NCI-H446 (cell line): ENCODE measurements around the gene ZBTB21.
A peak's percentile ranks its signal among the peaks of the same experiment; 100 is the strongest.
"Not testable (repeated sequence)": the region's sequence is repeated elsewhere in the genome, so short reads cannot be mapped to it uniquely, and the experiment has no call there.

Experiments
- DNase-seq, 2 experiments: peaks; one replicate each; lab custom pipeline; 2025; lab: John Stamatoyannopoulos, UW

The ZBTB21 gene

GRCh38 chr21:42019101-42019605, 9.0 kb upstream of the ZBTB21 start:
- no peak for DNase-seq

GRCh38 chr21:42017022-42017421, 6.9 kb upstream of the ZBTB21 start:
- no peak for DNase-seq

DNA sequence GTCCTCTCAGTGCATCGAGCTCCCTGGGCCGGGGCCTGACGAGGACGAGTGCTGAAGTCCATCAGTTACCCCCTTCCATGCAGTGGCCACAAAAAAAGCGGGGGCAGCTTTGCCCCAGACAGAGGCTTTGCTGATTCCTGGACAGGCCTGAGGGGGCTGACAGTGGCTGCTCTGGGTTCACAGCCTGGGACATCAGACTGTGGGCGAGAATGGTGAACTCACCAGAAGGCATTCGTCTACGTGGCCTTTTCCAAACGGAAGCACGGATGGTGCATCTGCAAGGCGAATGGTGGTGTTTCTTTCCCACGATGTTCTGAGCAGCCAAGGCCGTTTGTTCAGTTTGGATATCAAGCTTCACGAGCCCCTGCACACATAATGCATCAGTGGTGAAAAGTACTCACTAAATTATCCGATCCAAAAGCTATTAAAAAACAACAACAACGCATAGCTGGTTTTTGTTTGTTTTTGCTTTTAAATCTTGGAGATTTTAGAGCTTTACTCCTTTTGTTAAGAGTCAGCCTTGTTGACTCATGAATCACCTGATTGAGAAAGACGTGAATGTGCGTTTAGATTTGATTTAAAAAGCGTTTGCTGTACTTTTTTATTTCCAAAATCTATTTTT, 6.3 kb upstream of the ZBTB21 start:
- no peak for DNase-seq

DNA sequence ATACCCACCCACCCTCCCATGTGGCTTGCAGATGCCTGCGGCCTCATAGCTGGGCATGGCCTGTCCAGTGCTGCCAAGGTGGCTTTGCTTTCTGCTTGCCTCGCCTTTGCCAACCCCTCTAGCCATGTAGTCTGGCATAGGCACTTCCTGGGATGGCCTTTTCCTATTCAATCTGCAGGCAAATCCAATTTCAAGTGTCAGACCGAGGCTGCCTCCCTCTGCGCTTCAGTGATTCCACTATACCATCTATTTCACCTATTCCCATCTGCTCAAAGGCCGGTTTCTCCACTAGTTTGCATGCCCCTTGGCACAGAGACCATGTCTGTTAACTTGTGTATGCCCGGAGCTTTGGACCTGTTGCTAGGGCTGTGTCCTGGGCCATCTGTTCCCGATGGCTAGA, 3.8 kb upstream of the ZBTB21 start:
- peak; percentile 84 to 95 for DNase-seq

- peak in 1 of 2 experiments; percentile 55 for DNase-seq
These were observed 3.2 kb upstream of the ZBTB21 start for GRCh38 chr21:42013376-42013775.

- DNase-seq = no peak
These were observed 2.7 kb upstream of the ZBTB21 start for GRCh38 chr21:42012763-42013329.

DNA sequence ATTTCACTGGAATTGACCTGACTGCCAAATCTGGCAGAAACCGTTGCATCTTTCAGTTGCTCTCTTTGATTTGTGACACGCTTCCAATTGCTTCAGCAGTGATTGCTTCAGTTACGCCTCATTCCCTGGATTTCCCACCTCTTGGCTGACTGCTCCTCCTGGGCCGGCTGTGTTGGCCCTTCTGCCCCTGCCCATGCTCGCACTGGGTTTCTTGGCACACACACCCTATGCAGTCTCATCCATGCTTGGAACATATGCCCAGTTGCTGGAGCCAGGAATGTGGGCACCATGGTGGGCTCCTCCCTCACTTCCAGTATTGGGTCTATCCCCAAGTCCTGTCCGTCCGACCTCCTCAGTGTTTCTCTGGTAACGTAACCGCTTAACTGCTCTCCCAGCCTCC, 2.2 kb upstream of the ZBTB21 start:
- DNase-seq = peak; percentile 86 to 96

DNA sequence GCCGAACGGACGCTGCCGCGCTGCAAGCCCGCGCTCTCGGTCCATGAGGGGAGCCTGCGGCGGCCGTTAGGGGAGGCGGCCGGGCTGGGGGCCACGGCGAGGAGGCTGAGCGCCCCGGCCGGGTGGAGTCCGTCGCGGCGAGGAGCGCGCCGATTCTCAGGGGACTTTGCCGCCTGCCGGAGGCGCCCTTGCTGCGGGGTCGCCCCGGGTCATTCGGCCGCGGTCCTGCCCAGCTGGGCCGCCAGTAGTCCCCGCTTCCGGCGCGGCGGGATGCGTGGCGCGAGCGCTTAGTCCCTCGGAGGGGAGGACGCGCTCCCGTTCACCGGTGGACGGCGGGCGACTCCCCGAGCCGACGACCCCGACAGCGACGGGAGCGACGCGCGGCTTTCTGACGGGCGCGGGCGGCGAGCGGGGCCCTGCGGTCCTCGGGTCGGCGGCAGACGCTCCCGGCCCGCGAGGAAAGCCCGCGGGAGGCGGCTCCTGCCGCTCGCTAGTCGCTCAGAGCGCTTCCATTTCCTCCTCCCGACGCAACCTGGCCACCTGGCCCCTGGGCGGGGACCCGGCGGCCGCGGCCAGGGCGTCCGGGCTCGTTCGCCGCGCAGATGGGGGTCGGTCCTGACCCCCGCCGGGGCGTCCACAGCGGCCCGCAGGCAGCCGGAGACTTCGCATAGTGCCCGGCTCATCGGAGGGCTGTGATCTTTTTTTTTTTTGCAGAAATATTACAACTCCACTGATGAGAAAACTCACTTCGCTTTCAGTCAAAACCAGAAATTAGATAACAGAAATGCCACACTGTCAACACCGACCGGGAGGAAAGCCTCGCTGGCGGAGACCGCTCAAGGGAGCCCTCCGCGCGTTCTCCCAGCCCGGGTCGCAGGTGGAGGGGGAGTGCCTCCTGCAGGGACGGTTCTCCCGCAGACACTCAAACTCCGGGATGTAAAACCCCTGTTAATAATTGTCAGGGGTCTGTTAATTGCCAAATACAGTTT, 641 bp upstream of the ZBTB21 start:
- peak in 1 of 2 experiments; percentile 54 for DNase-seq

DNA sequence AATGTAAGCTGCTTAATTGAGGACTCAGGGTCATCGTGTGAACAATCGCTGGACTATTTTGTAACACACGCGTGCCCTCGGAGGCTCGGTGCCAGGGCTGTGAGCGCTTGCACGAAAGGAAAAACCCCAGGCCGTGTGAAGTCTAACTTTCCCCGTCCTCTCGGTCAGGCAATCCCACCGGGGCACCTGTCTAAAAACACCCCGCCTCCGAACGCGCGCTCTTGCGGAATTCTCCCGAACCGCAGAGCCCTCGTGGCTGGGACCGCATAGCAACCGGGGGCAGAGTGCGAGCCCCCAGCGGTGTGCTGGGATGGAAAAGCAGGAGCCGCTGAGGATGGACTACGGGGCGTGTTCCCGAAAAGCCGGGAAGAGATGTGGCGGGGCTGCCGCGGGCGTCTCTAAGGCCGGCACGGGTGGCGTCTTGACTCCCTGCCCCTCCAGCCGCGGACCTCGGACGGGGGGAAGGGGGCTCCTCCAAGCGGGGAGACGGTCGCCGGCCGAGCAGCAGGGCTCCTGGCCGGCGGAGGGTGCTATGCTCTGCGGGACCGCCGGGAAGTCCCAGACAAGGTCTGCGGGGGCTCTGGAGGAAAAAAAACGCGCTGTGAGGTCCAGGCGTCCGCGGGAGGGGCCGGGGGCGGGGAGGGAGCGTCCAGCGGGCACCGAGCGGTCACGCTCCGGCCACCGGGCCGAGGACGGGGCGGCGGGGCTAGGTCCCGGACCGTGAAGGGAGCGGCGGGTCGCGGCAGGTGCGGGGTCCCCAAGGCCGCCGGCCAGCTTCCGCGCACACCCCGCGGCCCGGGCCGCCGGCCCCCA, 936 bp downstream of the ZBTB21 start:
- peak; percentile 13 to 26 for DNase-seq

GRCh38 chr21:42007356-42007940, 2.7 kb downstream of the ZBTB21 start:
- DNase-seq = no peak

GRCh38 chr21:42006765-42007164, 3.4 kb downstream of the ZBTB21 start:
- DNase-seq = no peak

DNA sequence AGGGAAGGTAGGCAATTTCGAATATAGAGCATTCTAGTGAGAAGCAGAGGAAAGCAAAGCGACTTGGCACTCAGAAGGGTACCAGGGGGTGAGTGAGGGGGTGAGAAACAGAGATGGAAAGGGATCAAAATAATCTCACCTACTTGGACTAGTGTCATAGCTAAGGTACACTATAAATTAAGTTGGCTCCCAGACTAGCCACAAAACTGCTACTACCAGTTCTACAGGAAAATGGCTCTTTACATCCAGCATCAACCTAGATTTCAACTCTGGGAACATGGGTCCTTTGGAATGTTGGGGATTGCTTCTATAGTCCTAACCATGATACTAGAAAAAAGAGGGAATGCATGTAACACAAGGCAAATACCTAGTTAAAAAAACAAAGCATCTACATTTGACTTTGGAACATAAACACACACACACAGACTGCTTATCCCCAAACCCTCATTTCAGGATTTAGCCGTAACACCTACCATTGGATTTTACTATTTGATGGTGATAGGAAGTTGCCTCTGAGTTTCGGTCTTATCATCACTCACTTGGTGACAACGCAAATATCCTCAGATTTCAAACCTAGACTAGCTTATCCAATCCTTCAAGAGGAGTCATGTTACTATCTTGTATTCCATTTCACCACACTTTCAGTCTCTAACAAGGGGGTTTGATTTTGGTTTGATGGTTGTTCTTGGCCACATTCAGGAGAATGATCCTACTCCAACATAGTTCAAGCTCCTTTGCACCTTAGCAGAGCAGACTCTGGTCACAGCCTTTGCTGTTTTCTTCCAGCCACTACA, 5.6 kb downstream of the ZBTB21 start:
- no peak for DNase-seq

DNA sequence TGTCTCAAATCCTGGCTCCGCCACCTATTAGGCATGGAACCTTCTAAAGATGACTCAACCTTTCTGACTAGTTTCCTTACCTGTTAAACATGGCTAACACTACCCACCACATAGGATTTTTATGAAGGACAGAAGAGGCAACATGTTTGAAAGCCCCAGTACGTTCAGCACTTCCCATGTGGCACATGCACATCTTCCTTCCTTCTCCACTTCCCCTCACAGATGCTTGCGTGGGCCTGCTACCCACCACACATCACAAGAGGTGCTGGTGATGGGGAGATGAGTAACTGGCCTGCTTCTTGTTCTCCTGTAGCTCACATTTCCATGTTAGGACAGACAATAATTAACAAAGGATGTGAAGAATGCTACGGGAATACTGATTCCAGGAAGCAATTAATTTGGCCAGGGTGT, 7.1 kb downstream of the ZBTB21 start:
- no peak for DNase-seq

DNA sequence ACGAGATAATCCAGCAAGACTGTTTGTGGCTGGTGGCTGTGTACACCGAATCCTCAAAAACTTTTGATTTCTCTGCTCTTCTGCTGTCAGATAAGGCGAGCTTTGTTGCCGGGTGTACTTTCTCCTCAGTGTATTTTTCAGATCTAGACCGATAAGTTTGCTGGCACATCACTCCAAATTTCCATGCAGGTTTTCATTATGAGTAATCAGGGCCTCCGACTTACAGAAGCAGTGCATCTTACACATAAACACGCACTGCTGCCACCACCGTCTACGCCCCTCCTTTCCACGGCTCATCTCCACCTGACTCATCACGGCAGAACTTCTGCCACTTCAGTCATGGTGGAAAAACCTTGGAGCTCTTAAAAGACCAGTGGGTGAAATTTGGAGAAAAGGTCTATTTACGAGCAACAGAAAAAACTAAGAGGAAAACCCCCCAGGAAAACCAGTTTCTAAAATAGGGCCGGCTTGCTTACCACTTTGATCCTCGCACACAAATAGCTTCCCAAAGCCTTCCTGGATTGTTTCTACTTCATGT, 7.7 kb downstream of the ZBTB21 start:
- no peak for DNase-seq

- DNase-seq = no peak
These were observed 8.4 kb downstream of the ZBTB21 start for GRCh38 chr21:42001781-42002180.

DNA sequence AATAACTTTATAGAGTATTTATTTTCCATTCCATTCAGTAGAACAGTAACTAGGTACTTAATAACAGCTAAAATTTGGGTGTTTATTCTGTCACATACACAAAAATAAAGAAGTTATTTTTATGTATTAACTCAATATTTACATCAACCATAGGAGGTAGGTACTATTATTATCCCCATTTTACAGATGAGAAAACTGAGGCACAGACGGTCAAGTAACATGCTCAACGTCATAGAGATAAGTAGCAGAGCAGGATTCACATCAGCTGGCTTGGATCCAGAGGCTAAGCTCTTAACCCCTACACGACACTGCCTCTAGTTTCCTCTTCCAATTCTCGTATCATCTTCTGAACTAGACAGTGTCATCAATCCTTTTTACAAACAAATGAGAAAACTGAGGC, 9.3 kb downstream of the ZBTB21 start:
- DNase-seq = no peak

DNA sequence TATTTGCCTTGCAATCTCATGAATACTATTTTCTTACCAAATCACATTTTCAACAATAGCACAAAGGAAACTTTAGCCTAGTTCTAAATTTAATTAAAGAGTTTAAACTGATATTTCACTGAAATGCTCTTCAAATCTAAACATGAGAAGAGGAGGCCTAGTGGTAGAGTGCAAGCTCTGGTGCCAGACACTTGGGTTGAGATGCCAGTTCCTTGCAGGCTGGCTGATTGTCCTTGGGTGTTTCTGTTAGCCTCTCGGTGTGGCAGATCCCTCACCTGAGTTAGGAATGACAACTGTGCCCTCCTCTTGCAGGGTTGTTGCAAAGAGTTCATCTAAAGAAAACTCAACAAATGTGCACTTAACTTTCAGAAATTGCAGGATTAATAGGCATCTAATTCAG, 12.5 kb downstream of the ZBTB21 start:
- DNase-seq = no peak

DNA sequence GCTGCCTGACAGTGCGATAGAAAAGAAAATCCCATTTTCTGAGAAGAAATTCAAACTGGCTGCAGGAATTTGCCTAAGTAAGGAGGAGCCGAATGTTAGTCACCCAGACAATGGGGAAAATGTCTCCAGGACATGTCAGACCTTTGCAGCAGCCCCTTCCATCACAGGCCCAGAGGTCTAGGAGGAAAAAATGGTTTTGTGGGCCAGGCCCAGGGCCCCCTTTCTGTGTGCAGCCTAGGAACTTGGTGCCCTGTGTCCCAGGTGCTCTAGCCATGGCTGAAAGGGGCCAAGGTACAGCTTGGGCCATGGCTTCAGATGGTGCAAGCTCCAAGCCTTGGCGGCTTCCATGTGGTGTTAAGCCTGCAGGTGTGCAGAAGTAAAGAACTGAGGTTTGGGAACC, 14.6 kb downstream of the ZBTB21 start:
- DNase-seq = no peak

GRCh38 chr21:41994613-41995012, 15.5 kb downstream of the ZBTB21 start:
- DNase-seq = not testable (repeated sequence)

DNA sequence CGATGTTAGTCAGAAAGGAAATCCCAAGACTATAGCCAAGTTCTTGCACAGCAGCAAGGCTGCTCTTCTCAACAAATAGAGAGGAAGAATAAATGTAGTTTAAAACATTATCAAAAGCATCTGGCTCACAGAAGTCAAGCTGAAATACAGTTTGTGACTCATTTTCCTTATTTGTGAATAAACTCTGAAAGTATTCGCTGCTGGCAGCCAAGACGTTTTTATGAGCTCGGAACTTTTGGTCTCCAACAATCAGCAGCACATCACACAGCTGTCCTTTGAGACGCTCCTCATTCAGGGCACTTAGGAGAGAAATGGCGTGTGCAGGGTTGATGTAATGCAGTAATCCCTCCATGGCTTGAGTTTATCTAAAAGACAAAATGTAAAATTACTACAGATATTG, 16.4 kb downstream of the ZBTB21 start:
- DNase-seq = no peak
